AG09319 (cell line): ENCODE data around the gene CORO6.
"Not testable (repeated sequence)": the region's sequence is repeated elsewhere in the genome, so short reads cannot be mapped to it uniquely, and the experiment has no call there.

Experiments
- DNase-seq: peaks from one replicate; pipeline ENCODE4 v3.0.0-alpha.2; 2010; ENCODE audit warnings: low read depth; ENCODE audit errors: extremely low read depth
- CTCF ChIP-seq: IDR thresholded peaks from 2 replicates; pipeline ENCODE4 v1.5.1; 2011; ENCODE audit warnings: low read depth, mild to moderate bottlenecking, inconsistent platforms, low read length, moderate library complexity

Gene CORO6

GRCh38 chr17:29661213-29661612 lies 38.5 kb upstream of the CORO6 start:
- no peak for TF ChIP-seq CTCF
- no peak for DNase-seq

- TF ChIP-seq CTCF = no peak
- no peak for DNase-seq
These were observed 36.4 kb upstream of the CORO6 start for GRCh38 chr17:29659155-29659554.

- no peak for TF ChIP-seq CTCF
- no peak for DNase-seq
These were observed 32.6 kb upstream of the CORO6 start for GRCh38 chr17:29655323-29655722.

GRCh38 chr17:29653995-29654714 lies 31.4 kb upstream of the CORO6 start:
- no peak for DNase-seq
- no peak for TF ChIP-seq CTCF

GRCh38 chr17:29652976-29653375 lies 30.3 kb upstream of the CORO6 start:
- no peak for TF ChIP-seq CTCF
- DNase-seq = no peak

- not testable (repeated sequence) for DNase-seq
These were observed 29.2 kb upstream of the CORO6 start for GRCh38 chr17:29651913-29652312.

- DNase-seq = no peak
- TF ChIP-seq CTCF = no peak
These were observed 27.7 kb upstream of the CORO6 start for GRCh38 chr17:29650396-29650795.

- no peak for DNase-seq
- TF ChIP-seq CTCF = no peak
These were observed 26.6 kb upstream of the CORO6 start for GRCh38 chr17:29649359-29649758.
